Activated B cell treated with CpG ODN at 0.5 μM for 24 hours (primary cell): ENCODE data around the gene BEAN1. TPM values are rescaled to one million over a fixed set of nuclear protein-coding genes. Genes with fewer than 3 reads are reported as not detected.

Source experiments
- ATAC-seq: fragments of 200-7000 bp; cut with Tn5 transposase; one replicate; pipeline ENCODE4 v1.10.0; 2021; ENCODE audit warnings: low read depth, mild to moderate bottlenecking, moderate library complexity
- CTCF ChIA-PET: fragments of 350-600 bp; sonication (Branson Sonifier 250); formaldehyde crosslinking; loops from one replicate; lab custom pipeline; 2021; ENCODE audit warnings: antibody characterized with exemption; lab: Charles Lee
- POLR2A ChIA-PET: fragments of 350-600 bp; sonication (Branson Sonifier 250); formaldehyde crosslinking; loops from one replicate; lab custom pipeline; 2021; ENCODE audit warnings: antibody characterized with exemption; lab: Charles Lee
- DNase-seq: peaks from one replicate; pipeline ENCODE4 v3.0.0; 2022
- H3K27ac Mint-ChIP-seq: one replicate; pipeline ENCODE4 v1.8.0; 2020; ENCODE audit warnings: mixed read lengths
- H3K27me3 Mint-ChIP-seq: one replicate; pipeline ENCODE4 v1.8.0; 2021; ENCODE audit warnings: mixed read lengths
- H3K36me3 Mint-ChIP-seq: one replicate; pipeline ENCODE4 v1.8.0; 2021; ENCODE audit warnings: low read depth, mixed read lengths
- H3K4me1 Mint-ChIP-seq: one replicate; pipeline ENCODE4 v1.8.0; 2021; ENCODE audit warnings: mixed read lengths
- H3K4me3 Mint-ChIP-seq: one replicate; pipeline ENCODE4 v1.8.0; 2020; ENCODE audit warnings: mild to moderate bottlenecking, mixed read lengths
- H3K9me3 Mint-ChIP-seq: one replicate; pipeline ENCODE4 v1.8.0; 2020; ENCODE audit warnings: mixed read lengths
- CTCF ChIP-seq: fragments of 200-600 bp; IDR thresholded peaks from one replicate; pipeline ENCODE4 v1.8.0; 2022; ENCODE audit warnings: antibody characterized with exemption, mild to moderate bottlenecking
- intact Hi-C: fragments of 100-400 bp; cut with micrococcal nuclease; formaldehyde crosslinking; loops from one replicate; pipeline ENCODE4 v1.15.1; 2024
- total RNA-seq: library from RNA; stranded (reverse); gene quantifications from 2 replicates; pipeline ENCODE4 v1.2.3, GENCODE V29; 2022

The BEAN1 gene
- total RNA-seq, 1 donor from 2014 or later: not detected

GRCh38 chr16:66515596-66516508 lies 88.8 kb downstream of the BEAN1 start:
- ATAC-seq: no peak
- H3K27ac Mint-ChIP-seq: peak overlapping the region; percentile 99
- no peaks in the 10 kb centered on the region for H3K36me3 Mint-ChIP-seq
- ChIA-PET POLR2A (interaction anchor here (0.7 to 1.0 kb wide), 2 partner anchors 36 to 73 kb away, joined by 3 to 8 read pairs; partner anchors contain the start of gene CKLF), CTCF (interaction anchor here (0.8 to 1.3 kb wide), 6 partner anchors 35 to 158 kb away, joined by 3 to 5 read pairs (median 3); no protein-coding TSS in a partner anchor)
- no peak for DNase-seq
- no peaks in the 10 kb centered on the region for H3K9me3 Mint-ChIP-seq
- TF ChIP-seq CTCF: no peak
- intact Hi-C loops: loop anchor here (1.0 to 2.0 kb wide), 4 partner anchors 8 to 109 kb away; no protein-coding TSS in a partner anchor
- peak overlapping the region; percentile 90 for H3K4me3 Mint-ChIP-seq
- H3K4me1 Mint-ChIP-seq: peaks cover 55% of the 10 kb centered on the region
- H3K27me3 Mint-ChIP-seq: no peaks in the 10 kb centered on the region

- H3K9me3 Mint-ChIP-seq: no peaks in the 10 kb centered on the region
- ATAC-seq (peak; percentile 21), DNase-seq (no peak)
- ChIA-PET CTCF (no interaction called here), POLR2A (interaction anchor here (9.8 kb wide), 1 partner anchor 33 kb away, joined by 162 read pairs; the partner anchor contains the start of genes CKLF and TK2)
- intact Hi-C loops: loop anchor here (1.0 to 2.0 kb wide), 4 partner anchors 8 to 110 kb away; no protein-coding TSS in a partner anchor
- H3K27ac Mint-ChIP-seq: peak overlapping the region; percentile 99
- H3K36me3 Mint-ChIP-seq: no peaks in the 10 kb centered on the region
- H3K27me3 Mint-ChIP-seq: no peaks in the 10 kb centered on the region
- peak overlapping the region; percentile 90 for H3K4me3 Mint-ChIP-seq
- no peak for TF ChIP-seq CTCF
- H3K4me1 Mint-ChIP-seq: peaks cover 61% of the 10 kb centered on the region
Observed at GRCh38 chr16:66516509-66516807, 89.4 kb downstream of the BEAN1 start.

GRCh38 chr16:66516808-66517585 lies 89.9 kb downstream of the BEAN1 start:
- intact Hi-C loops: loop anchor here (1.0 to 2.0 kb wide), 6 partner anchors 7 to 110 kb away; partner anchors contain the start of gene CMTM3
- Mint-ChIP-seq H3K36me3 (no peaks in the 10 kb centered on the region), H3K4me3 (peak overlapping the region; percentile 90), H3K27ac (peak overlapping the region; percentile 99), H3K9me3 (no peaks in the 10 kb centered on the region), H3K4me1 (peaks cover 66% of the 10 kb centered on the region), H3K27me3 (no peaks in the 10 kb centered on the region)
- ChIA-PET CTCF (interaction anchor here (1.0 to 1.1 kb wide), 2 partner anchors 40 to 110 kb away, joined by 3 read pairs; no protein-coding TSS in a partner anchor), POLR2A (interaction anchor here (0.6 to 9.8 kb wide), 4 partner anchors 9 to 33 kb away, joined by 3 to 162 read pairs (median 4); partner anchors contain the start of genes CKLF and TK2)
- ATAC-seq: peak; percentile 91
- DNase-seq: peak; percentile 72
- TF ChIP-seq CTCF: no peak

GRCh38 chr16:66517586-66518263 lies 90.6 kb downstream of the BEAN1 start:
- no peaks in the 10 kb centered on the region for H3K36me3 Mint-ChIP-seq
- no peak for TF ChIP-seq CTCF
- intact Hi-C loops: loop anchor here (1.0 to 2.0 kb wide), 3 partner anchors 32 to 111 kb away; partner anchors contain the start of gene CMTM3
- ATAC-seq: no peak
- ChIA-PET POLR2A (interaction anchor here (0.6 to 9.8 kb wide), 4 partner anchors 8 to 32 kb away, joined by 3 to 162 read pairs (median 4); partner anchors contain the start of genes CKLF and TK2), CTCF (interaction anchor here (1.0 to 1.1 kb wide), 2 partner anchors 41 to 111 kb away, joined by 3 read pairs; no protein-coding TSS in a partner anchor)
- no peaks in the 10 kb centered on the region for H3K27me3 Mint-ChIP-seq
- peak overlapping the region; percentile 99 for H3K27ac Mint-ChIP-seq
- DNase-seq: no peak
- H3K4me1 Mint-ChIP-seq: peaks cover 73% of the 10 kb centered on the region
- no peaks in the 10 kb centered on the region for H3K9me3 Mint-ChIP-seq
- H3K4me3 Mint-ChIP-seq: peak overlapping the region; percentile 90
